Activated T-cell treated with anti-CD3 and anti-CD28 coated beads, Interleukin-2, amount 50 U/mL, for 24 hours (primary cell): ENCODE measurements around the gene THSD4.

Experiments used
- DNase-seq: peaks from one replicate; pipeline ENCODE4 v3.0.0-alpha.2; 2020
- H3K27ac Mint-ChIP-seq: 2 replicates; pipeline ENCODE4 v1.8.0; 2020; ENCODE audit warnings: mild to moderate bottlenecking, mixed read lengths
- H3K27me3 Mint-ChIP-seq: 2 replicates; pipeline ENCODE4 v1.8.0; 2020; ENCODE audit warnings: mixed read lengths
- H3K36me3 Mint-ChIP-seq: 2 replicates; pipeline ENCODE4 v1.8.0; 2020; ENCODE audit warnings: low read depth, mixed read lengths
- H3K4me1 Mint-ChIP-seq: 2 replicates; pipeline ENCODE4 v1.8.0; 2020; ENCODE audit warnings: low read depth, mixed read lengths
- H3K4me3 Mint-ChIP-seq: 2 replicates; pipeline ENCODE4 v1.8.0; 2020; ENCODE audit warnings: mild to moderate bottlenecking, moderate library complexity, mixed read lengths
- H3K9me3 Mint-ChIP-seq: 2 replicates; pipeline ENCODE4 v1.8.0; 2020; ENCODE audit warnings: mixed read lengths

THSD4 gene

DNA sequence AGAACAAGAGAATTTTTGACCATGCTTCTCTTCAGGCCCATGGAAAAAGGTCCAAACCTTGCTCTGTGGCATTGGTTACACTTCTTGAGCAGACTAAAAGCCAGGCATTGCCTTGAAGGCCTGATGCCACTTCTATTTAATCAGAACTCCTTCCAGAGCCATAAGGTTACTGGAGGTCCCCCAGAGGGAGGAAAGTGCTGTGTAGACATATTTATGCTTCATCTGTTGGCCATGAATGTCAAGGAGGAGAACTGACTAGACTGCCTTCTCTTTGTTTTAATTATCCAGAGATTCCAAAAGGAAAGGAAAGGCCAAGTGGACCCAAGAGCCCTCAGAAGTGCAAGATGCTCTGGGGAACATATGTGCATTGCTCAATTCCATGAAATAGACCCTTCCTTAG is 402.5 kb downstream of the THSD4 start:
- H3K4me1 Mint-ChIP-seq: no peaks in the 10 kb centered on the region
- H3K27me3 Mint-ChIP-seq: peaks cover 66% of the 10 kb centered on the region
- H3K4me3 Mint-ChIP-seq: no peak overlapping the region

GRCh38 chr15:71518661-71519060 is 403.4 kb downstream of the THSD4 start:
- no peaks in the 10 kb centered on the region for H3K9me3 Mint-ChIP-seq
- H3K27me3 Mint-ChIP-seq: peaks cover 61% of the 10 kb centered on the region
- no peaks in the 10 kb centered on the region for H3K36me3 Mint-ChIP-seq
- H3K27ac Mint-ChIP-seq: no peak overlapping the region
- H3K4me1 Mint-ChIP-seq: no peaks in the 10 kb centered on the region
- H3K4me3 Mint-ChIP-seq: no peak overlapping the region
- no peak for DNase-seq

More for the DNA sequence above, 402.5 kb downstream of the THSD4 start:
- DNase-seq: no peak
- Mint-ChIP-seq H3K36me3 (no peaks in the 10 kb centered on the region), H3K9me3 (no peaks in the 10 kb centered on the region), H3K27ac (no peak overlapping the region)

DNA sequence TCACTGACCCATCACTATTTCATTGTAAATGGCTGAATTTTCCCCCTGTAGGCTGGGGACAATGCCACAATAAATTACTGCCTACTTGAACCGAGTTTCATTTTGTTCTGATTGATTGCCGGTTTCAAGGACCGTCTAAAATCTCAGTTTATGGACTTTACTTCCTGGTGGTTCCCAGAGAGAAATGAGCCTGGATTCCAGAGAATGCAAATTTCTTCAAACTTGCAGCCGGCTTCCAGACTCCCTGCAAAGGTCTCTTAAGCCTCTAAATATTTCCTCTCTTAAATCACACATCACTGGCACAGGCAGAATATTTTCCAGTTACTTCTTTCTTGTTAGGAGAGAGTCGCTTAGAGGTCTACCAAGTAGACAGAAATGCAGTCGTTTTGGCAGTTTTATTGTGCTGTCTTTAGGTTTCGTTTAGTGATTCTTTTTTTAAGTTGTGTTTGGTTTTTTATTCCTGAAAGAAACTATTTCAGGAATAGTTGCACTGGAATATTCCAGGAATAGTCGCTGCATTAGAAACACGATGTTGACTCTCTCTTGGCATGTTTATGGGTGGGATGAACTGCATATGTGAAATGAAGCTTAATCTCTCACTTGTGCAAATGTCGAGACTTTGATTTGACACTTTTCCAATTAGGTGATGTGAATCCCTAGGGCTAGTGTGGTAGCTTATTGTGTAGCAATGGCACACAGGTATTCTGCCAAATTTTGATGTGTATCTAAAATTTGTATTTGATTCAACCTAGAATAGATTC is 411.0 kb downstream of the THSD4 start:
- no peak for DNase-seq
- H3K27me3 Mint-ChIP-seq: peaks cover 76% of the 10 kb centered on the region
- H3K36me3 Mint-ChIP-seq: no peaks in the 10 kb centered on the region
- H3K4me1 Mint-ChIP-seq: no peaks in the 10 kb centered on the region
- H3K9me3 Mint-ChIP-seq: no peaks in the 10 kb centered on the region
- H3K27ac Mint-ChIP-seq: no peak overlapping the region
- H3K4me3 Mint-ChIP-seq: no peak overlapping the region

- Mint-ChIP-seq H3K4me1 (no peaks in the 10 kb centered on the region), H3K27ac (no peak overlapping the region), H3K4me3 (no peak overlapping the region), H3K27me3 (peaks cover 64% of the 10 kb centered on the region), H3K36me3 (no peaks in the 10 kb centered on the region), H3K9me3 (peaks cover 2% of the 10 kb centered on the region)
- DNase-seq: no peak
Observed at GRCh38 chr15:71529361-71529760, 414.1 kb downstream of the THSD4 start.

GRCh38 chr15:71530116-71530515 is 414.8 kb downstream of the THSD4 start:
- H3K4me1 Mint-ChIP-seq: no peaks in the 10 kb centered on the region
- H3K4me3 Mint-ChIP-seq: no peak overlapping the region
- no peaks in the 10 kb centered on the region for H3K36me3 Mint-ChIP-seq
- no peak for DNase-seq
- peaks cover 2% of the 10 kb centered on the region for H3K9me3 Mint-ChIP-seq
- H3K27ac Mint-ChIP-seq: no peak overlapping the region
- H3K27me3 Mint-ChIP-seq: peaks cover 60% of the 10 kb centered on the region

DNA sequence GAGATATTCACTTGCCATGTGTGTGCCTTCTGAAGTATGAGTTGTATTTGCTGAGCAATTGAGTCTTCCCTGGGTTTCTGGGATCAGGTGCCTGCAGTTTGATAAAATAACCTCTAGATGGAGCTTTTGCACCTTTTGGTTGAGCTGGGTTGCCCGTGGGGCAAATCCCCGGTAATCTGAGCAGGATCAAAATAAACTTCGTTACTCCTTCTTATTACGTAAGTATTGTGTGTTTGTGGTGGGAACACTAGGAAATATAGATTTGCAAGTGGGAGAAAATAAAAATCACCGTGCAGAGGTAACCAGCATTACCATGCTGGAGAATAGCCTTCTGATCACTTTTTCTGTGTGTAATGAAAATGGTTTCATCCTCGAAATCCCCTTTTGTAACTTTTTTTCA is 417.7 kb downstream of the THSD4 start:
- H3K9me3 Mint-ChIP-seq: peaks cover 2% of the 10 kb centered on the region
- H3K4me3 Mint-ChIP-seq: no peak overlapping the region
- no peaks in the 10 kb centered on the region for H3K4me1 Mint-ChIP-seq
- no peak overlapping the region for H3K27ac Mint-ChIP-seq
- DNase-seq: no peak
- peaks cover 37% of the 10 kb centered on the region for H3K27me3 Mint-ChIP-seq
- H3K36me3 Mint-ChIP-seq: no peaks in the 10 kb centered on the region

- Mint-ChIP-seq H3K36me3 (no peaks in the 10 kb centered on the region), H3K27ac (no peak overlapping the region), H3K4me3 (no peak overlapping the region), H3K27me3 (peaks cover 22% of the 10 kb centered on the region), H3K4me1 (no peaks in the 10 kb centered on the region), H3K9me3 (no peaks in the 10 kb centered on the region)
- DNase-seq: no peak
Observed at GRCh38 chr15:71538181-71538580, 422.9 kb downstream of the THSD4 start.

GRCh38 chr15:71541746-71542145 is 426.5 kb downstream of the THSD4 start:
- no peak for DNase-seq
- Mint-ChIP-seq H3K27ac (no peak overlapping the region), H3K4me1 (no peaks in the 10 kb centered on the region), H3K27me3 (peaks cover 28% of the 10 kb centered on the region), H3K4me3 (no peak overlapping the region), H3K36me3 (no peaks in the 10 kb centered on the region), H3K9me3 (no peaks in the 10 kb centered on the region)

- Mint-ChIP-seq H3K27me3 (peaks cover 25% of the 10 kb centered on the region), H3K4me1 (no peaks in the 10 kb centered on the region), H3K27ac (no peak overlapping the region), H3K4me3 (no peak overlapping the region), H3K9me3 (no peaks in the 10 kb centered on the region), H3K36me3 (no peaks in the 10 kb centered on the region)
- DNase-seq: no peak
Observed at GRCh38 chr15:71542836-71543235, 427.6 kb downstream of the THSD4 start.

DNA sequence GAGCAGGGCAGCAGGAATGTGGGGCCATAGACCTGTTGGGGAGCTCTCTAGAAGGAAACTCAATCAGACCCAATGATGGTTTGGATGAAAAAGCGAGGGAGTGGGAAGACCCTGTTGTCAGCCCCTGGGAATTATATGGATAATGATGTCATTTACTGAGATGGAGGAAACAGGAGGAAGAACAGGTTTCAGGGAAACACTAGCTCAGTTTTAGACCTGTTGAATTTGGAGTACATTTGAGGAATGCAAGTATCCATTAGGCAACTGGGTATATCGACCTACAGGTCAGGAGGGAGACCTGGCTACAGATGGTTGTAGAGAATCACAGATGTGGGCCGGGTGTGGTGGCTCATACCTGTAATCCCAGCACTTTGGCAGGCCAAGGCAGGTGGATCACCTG is 428.1 kb downstream of the THSD4 start:
- H3K4me3 Mint-ChIP-seq: no peak overlapping the region
- no peak for DNase-seq
- no peaks in the 10 kb centered on the region for H3K4me1 Mint-ChIP-seq
- no peaks in the 10 kb centered on the region for H3K36me3 Mint-ChIP-seq
- H3K27ac Mint-ChIP-seq: no peak overlapping the region
- no peaks in the 10 kb centered on the region for H3K9me3 Mint-ChIP-seq
- peaks cover 25% of the 10 kb centered on the region for H3K27me3 Mint-ChIP-seq

DNA sequence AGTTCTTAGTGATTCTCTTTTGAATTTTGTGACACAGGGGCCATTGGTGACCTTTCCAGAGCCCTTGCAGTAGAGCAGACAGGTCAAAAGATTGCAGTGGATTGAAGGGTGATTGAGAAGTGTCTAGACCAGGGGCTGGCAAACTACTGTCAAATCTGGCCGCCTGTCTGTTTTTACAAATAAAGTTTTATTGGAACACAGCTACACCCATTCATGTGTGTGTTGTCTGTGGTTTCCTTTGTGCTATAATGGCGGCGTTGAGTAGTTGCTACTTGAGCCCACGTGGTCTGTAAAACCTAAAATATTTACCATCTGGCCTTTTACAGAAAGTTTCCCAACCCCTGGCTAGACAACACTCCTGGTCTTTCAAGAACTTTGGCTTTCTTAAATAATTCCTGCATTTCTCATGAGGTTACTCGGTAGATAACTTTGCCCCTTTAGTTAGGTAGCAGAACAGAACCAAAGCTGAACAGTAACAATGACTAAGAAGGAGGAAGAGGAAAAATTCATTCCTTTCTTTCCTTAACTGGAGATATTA is 430.0 kb downstream of the THSD4 start:
- Mint-ChIP-seq H3K27me3 (peaks cover 33% of the 10 kb centered on the region), H3K27ac (no peak overlapping the region), H3K4me1 (no peaks in the 10 kb centered on the region), H3K36me3 (no peaks in the 10 kb centered on the region), H3K4me3 (no peak overlapping the region), H3K9me3 (no peaks in the 10 kb centered on the region)
- no peak for DNase-seq

- Mint-ChIP-seq H3K4me1 (no peaks in the 10 kb centered on the region), H3K36me3 (no peaks in the 10 kb centered on the region), H3K4me3 (no peak overlapping the region), H3K9me3 (no peaks in the 10 kb centered on the region), H3K27me3 (peaks cover 33% of the 10 kb centered on the region), H3K27ac (no peak overlapping the region)
- no peak for DNase-seq
Observed at GRCh38 chr15:71545923-71546322, 430.7 kb downstream of the THSD4 start.

DNA sequence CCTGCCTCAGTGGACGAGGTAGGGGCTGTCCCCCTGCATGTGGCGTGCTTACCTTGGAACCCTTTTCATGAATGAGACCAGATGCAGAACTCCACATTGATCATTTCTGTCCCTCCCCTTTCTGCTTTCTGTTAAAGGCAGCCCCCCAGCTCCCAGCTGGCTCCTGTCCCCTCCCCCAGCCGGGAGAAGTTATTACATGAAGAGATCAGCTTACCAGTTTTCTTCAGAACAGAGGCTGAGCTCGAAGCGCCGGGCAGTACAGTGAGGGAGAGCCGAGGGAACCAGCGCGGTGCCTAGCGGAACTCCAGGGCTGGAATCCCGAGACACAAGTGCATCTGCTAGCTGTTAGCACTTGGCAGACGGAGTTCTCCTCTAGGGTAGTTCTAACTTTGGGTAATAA is 431.7 kb downstream of the THSD4 start:
- no peak overlapping the region for H3K4me3 Mint-ChIP-seq
- DNase-seq: no peak
- H3K27ac Mint-ChIP-seq: no peak overlapping the region
- no peaks in the 10 kb centered on the region for H3K9me3 Mint-ChIP-seq
- no peaks in the 10 kb centered on the region for H3K36me3 Mint-ChIP-seq
- H3K4me1 Mint-ChIP-seq: no peaks in the 10 kb centered on the region
- H3K27me3 Mint-ChIP-seq: peaks cover 26% of the 10 kb centered on the region

- DNase-seq: no peak
- Mint-ChIP-seq H3K27ac (no peak overlapping the region), H3K9me3 (no peaks in the 10 kb centered on the region), H3K4me3 (no peak overlapping the region), H3K27me3 (peaks cover 14% of the 10 kb centered on the region), H3K4me1 (no peaks in the 10 kb centered on the region), H3K36me3 (no peaks in the 10 kb centered on the region)
Observed at GRCh38 chr15:71548401-71548807, 433.1 kb downstream of the THSD4 start.

- Mint-ChIP-seq H3K9me3 (no peaks in the 10 kb centered on the region), H3K36me3 (no peaks in the 10 kb centered on the region), H3K27ac (no peak overlapping the region), H3K4me3 (no peak overlapping the region), H3K27me3 (peaks cover 14% of the 10 kb centered on the region), H3K4me1 (no peaks in the 10 kb centered on the region)
- no peak for DNase-seq
Observed at GRCh38 chr15:71549091-71549490, 433.8 kb downstream of the THSD4 start.
